GM21619 (cell line): ENCODE data around the gene SS18.
"Not testable (repeated sequence)": the region's sequence is repeated elsewhere in the genome, so short reads cannot be mapped to it uniquely, and the experiment has no call there.

Experiments used
- ATAC-seq: cut with Tn5 transposase; IDR thresholded peaks from one replicate; pipeline ENCODE4 v1.9.1; 2021; ENCODE audit not compliant: unreplicated experiment

SS18 gene, protein sequence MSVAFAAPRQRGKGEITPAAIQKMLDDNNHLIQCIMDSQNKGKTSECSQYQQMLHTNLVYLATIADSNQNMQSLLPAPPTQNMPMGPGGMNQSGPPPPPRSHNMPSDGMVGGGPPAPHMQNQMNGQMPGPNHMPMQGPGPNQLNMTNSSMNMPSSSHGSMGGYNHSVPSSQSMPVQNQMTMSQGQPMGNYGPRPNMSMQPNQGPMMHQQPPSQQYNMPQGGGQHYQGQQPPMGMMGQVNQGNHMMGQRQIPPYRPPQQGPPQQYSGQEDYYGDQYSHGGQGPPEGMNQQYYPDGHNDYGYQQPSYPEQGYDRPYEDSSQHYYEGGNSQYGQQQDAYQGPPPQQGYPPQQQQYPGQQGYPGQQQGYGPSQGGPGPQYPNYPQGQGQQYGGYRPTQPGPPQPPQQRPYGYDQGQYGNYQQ

DNA sequence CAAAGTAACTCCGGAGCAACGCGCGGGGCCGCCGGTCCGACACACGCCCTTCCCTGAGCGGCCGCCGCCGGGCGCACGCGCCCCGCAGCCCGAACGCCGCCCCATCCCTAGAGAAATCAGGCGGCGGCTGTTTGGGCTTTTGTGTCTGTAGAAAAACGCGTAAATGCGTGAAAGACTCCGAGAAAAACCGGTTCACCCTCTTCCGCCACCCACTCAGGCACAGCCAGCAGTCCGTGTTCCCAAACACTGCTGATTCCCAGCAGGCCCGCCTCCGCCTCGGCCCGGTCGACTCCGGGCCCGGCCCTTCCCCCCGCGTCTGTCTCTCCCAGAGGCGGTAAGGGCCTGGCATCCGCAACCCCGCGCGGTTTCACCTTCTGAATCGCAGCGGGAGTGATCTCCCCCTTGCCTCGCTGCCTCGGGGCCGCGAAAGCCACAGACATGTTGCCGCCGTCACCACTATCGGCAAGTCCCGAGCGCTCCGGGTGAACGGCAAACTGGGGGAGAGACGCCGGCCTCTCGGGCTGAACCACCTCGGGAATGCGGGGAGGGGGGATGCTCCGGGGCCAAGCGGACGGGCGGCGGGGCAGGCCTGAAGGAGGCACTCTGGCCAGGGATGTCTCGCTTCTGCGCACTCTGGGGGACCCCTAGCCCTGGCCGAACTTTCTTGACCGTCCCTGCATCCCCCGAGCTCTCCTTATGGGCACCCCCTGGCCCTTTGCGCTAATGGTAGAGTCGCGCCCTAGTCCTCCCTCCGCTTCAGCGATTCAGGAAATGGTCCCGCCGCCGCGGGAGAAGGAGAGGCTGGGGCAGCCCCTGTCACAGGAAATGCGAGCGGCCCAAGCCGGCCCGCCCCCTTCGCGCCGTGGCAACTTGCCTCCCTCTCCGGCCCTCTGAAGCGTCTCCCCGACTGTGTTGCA, at the start of gene SS18:
TSS of gene SS18 (minus strand) at position 484 of the 917 bp plus-strand sequence. CDS start at position 440, 44 bp downstream.
- peak; percentile 82 for ATAC-seq

DNA sequence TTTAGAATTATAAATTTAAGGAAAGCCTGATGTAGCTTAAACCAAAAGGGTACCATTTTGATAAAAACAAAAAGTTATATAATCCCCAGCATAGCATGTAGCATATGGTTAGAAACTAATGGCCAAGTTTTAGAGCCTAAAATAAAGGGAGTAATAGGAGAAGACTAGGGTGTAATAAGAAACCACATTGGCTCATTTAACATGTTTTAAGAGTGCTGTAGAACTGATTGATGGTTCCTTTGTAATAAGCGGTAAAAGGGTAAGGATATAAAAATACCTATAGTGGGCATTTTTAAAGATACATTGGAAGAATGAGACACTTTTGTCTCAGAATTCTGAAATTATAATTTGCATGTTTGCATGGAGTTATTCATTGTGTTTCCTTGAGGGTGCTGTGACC, 45.1 kb upstream of the SS18 start:
- ATAC-seq = no peak

DNA sequence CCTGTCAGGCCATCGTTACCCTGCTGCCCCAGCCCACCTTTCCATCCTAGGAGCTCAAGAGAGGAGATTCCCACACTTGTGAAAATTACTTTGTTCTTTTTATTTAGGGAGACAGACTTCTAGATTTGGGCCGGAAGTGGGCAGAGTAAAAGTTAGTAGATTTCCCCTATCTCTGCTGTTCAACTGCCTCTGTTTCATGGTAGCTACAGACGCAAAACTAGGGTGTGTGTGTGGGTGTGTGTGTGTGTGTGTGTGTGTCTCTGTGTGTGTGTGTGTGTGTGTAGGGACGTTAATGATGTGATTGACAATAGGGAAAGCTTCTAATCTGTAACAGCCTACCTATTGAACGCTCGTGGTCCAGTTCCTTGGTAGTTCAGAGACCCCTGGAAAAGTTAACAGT, 43.7 kb upstream of the SS18 start:
- ATAC-seq = no peak

DNA sequence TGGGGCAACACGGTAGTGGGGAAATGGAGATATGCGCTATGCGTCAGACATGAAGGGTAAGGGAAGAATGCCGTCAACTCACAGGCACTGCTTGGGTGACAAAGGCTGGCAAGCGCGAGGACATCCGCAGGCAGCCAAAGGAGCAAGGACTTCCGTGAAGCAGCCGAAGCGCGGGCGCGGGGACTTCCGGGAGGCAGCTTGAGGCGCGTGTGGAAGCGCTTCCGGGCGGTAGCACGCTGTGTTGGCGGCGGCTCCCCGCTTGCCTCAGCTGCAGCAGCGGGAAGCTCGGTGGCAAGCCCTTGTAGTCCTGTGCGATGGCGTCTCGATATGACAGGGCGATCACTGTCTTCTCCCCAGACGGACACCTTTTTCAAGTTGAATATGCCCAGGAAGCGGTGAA, 43.2 kb upstream of the SS18 start, which contains the start of gene PSMA8:
TSS of gene PSMA8 (plus strand) at position 218 of the 400 bp plus-strand sequence. CDS start at position 315, 97 bp downstream.
- ATAC-seq = peak; percentile 71

DNA sequence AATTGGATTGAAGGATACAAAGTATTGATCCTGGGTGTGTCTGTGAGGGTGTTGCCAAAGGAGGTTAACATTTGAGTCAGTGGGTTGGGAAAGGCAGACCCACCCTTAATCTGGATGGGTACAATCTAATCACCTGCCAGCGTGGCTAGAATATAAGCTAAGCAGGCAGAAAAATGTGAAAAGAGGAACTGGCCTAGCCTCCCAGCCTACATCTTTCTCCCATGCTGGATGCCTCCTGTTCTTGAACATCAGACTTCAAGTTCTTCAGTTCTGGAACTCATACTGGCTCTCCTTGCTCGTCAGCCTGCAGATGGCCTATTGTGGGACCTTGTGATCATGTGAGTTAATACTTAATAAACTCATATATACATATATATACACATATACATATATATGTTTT, 37.8 kb upstream of the SS18 start:
- ATAC-seq = not testable (repeated sequence)

DNA sequence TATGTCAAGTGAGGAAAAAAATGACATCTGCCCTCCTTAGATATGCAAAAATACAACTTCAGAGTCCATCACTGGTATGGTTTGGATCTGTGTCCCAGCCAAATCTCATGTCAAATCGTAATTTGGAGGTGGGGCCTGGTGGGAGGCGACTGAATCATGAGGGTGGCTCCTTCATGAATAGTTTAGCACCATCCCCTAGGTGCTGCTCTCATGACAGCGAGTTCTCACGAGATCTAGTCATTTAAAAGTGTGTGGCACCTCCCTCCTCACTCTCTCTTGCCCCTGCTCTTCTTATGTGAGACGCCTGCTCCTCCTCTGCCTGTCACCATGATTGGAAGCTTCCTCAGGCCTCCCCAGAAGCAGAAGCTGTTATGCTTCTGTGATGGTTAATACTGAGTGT, 37.4 kb upstream of the SS18 start:
- no peak for ATAC-seq

DNA sequence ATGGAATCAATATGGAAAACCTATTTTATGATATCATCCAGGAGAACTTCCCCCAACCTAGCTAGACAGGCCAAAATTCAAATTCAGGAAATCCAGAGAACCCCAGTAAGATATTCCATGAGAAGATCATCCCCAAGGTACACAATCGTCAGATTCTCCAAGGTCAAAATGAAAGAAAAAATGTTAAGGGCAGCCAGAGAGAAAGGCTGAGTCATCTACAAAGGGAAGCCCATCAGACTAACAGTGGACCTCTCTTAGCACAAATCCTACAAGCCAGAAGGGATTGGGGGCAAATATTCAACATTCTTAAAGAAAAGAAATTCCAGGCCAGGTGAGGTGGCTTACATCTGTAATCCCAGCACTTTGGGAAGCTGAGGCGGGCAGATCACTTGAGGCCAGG, 31.6 kb upstream of the SS18 start:
- not testable (repeated sequence) for ATAC-seq

DNA sequence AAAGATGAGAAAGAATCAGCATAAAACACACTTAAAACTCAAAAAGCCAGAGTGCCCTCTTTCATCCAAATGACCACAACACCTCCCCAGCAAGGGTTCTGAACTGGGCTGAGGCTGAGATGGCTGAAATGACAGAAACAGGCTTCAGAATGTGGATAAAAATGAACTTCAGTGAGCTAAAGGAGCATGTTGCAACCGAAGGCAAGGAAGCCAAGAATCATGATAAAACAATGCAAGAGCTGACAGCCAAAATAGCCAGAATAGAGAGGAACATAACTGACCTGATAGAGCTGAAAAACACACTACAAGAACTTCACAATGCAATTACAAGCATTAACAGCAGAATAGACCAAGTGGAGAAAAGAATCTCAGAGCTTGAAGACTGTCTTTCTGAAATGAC, 31.1 kb upstream of the SS18 start:
- no peak for ATAC-seq

DNA sequence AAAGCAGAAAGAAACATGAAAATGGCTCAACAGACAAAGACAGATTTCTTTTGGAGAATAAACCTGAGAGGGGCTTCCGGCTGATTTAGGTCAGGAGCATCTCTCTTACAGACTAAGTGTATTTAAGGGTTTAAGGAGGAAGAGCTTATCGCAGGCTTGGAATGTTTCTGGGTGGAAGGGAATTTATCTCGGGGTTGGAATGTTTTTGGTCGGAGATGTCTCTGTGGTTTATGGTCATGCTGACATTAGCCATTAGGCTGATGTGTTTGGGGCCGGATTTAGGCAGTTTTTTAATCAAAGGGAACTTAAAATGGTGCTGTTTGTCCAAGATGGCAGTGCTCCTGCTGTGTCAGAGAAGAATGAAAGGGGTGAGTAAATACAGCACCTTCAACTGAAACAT, 28.8 kb upstream of the SS18 start:
- no peak for ATAC-seq

DNA sequence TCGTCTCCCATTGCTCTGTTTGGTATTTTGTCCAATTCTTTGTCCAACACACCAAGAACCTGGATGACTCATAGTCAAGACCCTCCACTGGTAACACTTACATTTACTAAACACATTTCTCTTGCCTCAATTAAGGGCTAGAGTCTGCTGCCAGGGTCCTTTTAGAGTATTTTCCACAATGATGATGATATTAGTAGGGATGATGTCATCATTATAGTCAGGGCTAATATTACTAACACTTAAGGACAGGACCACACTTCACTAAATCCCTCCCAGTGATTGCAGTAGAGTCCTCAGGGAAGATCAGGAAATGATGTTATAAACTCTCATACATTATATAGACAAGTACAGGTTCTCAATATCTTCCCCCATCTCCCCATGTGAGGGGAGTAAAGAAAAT, 13.6 kb upstream of the SS18 start:
- no peak for ATAC-seq

DNA sequence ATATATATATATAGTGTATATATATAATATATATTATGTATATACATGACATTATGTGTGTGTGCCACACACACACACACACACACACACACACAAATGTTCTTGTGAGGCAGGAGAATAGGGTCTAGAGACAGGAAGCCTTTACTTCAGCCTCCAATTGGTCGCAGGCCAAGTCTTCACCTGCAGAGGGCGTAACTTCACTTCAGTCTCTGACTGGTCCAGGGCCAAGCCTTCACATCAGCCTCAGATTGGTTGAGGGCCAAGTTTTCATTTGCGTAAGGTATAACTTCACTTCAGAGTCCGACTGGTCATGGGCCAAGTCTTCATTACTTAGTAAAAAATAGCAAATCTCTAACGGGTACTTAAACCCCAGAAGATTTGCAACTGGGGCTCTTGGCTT, 13.2 kb upstream of the SS18 start:
- no peak for ATAC-seq

DNA sequence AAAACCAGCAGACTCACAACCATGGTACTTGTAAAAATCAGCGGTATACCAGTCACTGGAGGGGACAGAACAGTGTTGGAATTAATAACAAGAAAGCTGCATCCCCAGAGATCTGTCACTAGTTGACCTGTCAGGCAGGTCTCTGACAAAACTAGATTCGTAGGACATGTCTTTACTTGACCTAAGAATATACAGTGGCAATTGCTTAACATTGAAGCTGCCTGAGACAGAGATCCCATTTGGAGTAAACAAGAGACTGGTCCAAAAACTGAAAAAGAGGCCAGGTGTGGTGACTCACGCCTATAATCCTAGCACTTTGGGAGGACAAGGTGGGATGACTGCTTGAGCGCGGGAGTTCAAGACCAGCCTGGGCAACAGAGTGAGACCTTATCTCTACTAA, 7.2 kb upstream of the SS18 start:
- no peak for ATAC-seq

DNA sequence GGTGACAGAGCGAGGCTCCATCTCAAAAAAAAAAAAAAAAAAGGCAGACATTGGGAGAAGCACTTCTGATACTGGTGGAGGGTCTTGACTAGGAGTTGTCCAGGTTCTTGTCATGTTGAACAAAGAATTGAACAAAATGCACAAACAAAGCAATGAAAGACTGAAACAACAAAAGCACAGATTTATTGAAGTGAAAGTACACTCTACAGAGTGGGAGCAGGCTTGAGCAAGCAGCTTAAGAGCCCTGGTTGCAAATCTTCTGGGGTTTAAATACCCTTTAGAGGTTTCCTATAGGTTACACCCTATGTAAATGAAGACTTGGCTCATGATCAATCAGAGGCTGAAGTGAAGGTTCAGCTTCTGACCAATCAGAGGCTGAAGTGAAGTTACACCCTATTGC, 6.4 kb upstream of the SS18 start:
- ATAC-seq = no peak

DNA sequence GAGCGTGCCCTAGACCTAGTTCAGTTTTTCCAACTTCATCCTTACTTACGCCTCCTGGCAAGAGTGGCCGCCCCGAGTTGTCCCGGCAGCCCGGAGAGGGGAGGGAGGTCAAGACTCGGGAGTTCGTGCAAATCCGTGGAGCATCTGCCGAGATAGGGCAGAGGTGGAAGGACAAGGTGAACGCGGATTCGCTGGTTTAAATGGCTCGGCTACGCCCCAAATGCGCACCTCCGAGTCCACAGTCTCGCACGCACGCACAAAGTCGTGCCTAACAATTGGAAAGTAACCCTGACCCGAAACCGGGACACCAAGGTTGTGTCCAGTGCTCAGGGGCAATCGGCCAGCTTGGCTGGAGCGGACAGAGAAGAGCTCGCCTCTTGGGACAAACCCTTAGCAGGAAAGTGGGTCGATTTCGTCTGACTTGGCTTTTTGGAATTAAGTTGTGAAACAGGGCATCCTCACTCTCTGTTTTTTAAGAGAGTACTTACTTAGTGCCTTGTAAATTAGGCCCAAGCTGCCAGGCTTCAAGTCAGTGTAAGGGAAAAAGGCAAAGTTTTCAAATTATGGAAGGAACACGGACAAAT, 726 bp upstream of the SS18 start:
- peak; percentile 44 for ATAC-seq

DNA sequence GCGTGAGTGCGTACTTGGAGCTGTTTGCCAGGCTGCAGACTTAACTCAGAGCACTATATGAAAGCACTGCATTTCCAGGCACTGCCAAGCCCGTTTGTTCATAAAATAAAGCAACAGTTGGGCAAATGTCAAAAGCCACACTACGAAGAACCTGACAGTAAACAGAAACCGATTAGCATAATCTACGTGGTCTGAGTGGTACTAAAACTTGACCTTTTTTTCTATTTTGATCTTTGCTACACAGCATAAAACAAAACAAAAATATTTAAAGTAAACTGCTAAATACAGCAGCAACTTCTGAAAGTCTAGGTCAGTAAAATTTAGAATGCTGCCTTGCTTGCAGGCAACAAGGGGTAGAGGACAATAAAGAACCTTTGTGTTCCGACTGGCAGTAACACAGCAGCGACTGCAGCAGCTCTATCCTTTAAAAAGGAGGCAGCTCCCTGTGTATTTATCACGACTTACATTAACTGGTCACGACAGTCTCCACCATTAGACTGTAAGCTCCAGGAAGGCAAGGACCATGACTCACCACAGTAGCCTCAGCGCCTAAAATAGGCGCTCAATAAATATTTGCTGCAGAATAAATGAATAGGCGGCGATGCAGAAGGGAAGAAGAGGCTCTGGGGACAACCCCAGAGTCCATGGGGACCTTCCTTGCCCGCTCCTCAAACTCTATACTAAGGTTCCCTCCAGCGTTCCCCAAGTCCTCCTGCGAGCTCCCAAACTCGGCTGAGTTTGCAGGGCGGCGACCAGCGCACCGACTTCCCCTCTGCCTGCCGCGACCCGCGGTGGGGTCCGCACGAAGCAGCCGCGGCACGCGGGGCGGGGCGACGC, 902 bp downstream of the SS18 start:
- ATAC-seq = no peak

DNA sequence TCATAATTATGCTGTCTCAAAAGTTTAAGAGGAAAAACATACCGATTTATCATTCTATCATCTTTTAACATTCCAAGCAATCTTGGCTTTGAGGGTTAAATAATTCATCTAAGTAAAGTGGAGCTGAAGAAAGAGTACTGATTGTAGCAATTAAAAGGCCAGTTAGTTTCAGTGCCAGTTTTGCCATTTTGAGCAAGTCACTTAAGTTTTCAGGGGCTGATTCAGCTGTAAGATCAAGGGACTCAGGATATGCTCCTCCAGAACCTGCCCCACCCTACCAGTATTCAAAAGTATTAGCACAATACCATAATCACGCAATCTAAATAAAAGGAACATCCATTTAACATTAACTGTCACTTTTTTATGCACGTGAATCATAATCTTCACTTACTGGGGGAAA, 1.9 kb downstream of the SS18 start:
- ATAC-seq = no peak

DNA sequence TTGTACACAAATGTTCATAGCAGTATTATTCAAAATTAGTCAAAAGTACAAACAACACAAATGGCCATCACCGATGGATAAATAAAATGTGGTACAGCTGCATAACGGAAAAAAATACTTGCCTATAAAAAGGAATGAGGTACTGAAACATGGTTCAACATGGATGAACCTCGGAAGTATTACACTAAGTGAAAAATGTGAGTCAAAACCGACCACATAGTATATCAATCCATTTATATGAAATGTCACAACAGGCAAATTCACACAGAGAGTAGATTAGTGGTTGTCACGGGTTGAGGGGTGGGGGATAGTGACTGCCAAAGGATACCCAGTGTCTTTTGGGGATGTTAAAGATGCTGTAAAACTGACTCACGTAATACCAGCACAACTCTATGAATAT, 3.5 kb downstream of the SS18 start:
- ATAC-seq = no peak

DNA sequence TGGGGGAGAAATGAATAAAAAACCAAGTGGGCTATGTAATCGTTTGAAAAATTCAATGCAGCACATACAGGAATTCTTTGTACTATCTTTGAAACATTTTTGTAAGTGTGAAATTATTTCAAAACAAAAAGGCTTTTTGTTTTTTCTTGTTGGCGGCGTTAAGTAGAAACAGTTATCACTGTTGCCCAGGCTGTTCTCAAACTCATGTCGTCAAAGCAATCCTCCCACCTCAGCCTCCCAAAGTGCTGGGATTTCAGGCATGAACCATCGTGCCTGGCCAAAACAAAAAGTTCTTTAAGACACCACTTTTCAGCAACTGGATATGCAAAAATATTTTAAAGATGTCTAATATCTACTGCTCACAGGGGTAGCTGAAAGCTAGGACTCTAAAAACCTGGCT, 5.4 kb downstream of the SS18 start:
- no peak for ATAC-seq

DNA sequence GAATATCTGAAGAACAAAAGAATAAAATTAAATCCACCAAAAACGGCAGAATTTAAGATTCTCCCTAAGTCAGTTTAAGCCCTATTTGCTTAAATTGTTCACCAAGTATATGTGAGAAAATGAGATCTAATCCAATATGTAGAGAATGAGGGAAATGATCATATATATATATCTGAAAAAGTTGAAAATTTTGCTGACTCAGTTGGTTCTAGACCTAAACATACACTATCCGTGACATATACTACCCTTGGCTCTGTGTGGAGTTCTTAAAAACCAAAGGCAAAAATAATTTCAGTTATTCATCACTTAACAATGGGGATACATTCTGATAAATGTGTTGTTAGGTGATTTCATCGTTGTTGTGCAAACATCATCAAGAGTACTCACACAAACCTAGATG, 7.3 kb downstream of the SS18 start:
- no peak for ATAC-seq

DNA sequence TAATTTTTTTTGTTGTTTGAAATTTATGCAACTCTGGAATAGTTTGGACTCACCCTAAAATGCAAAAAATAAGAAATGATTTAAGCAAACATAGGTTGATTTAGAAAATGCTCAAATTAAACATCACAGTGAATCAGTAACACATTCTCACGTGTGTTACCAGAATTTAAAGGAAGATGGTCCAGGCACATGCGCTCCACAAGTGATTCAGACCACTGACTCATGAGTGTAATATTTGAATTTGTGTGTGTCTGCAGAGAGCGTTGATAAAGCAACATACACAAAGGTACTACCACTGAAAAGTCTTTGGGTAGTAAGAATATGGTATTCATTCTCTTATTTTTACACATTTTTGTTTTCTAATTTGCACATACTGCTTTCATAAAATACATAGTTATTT, 7.9 kb downstream of the SS18 start:
- no peak for ATAC-seq

DNA sequence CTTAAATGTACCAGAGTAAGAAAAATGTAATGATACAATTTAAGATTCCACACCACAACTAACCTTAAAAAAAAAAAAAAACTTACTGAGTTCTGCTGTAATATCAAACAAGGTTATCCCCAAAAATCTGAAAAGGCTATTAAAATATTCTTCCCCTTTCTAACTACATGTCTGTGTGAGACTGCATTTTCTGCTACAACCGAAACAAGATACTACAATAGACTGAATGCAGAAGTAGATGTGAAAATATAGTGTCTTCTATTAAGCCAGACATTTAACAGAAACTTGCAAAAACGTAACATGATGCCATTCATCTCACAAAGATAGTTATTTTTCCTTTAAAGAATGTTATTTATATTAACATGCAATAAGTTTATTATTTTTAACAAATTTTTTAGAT, 16.2 kb downstream of the SS18 start:
- ATAC-seq = no peak
